ENCODE measurements around the gene PCDHGC4. TPM values are rescaled to one million over a fixed set of nuclear protein-coding genes. Genes with fewer than 3 reads are reported as not detected.

PCDHGC4 gene
- total RNA-seq, 1 donor from 2014 or later, result 59.3 TPM

GRCh38 chr5:141490771-141491170 is 5.9 kb downstream of the PCDHGC4 start:
- H3K36me3 ChIP-seq, result peaks cover 13 to 24% of the 10 kb centered on the region in 2 donors
- intact Hi-C loops (cut with DNase I), result no loop called here
- H3K4me1 ChIP-seq, result peaks cover 7 to 16% of the 10 kb centered on the region in 2 donors
- H3K27ac ChIP-seq, result no peak overlapping the region
- H3K9me3 ChIP-seq, result no peaks in the 10 kb centered on the region
- no peaks in the 10 kb centered on the region for H3K27me3 ChIP-seq
- no peak for DNase-seq (ENCODE audit: low spot score in 2 of 2)
- no peak overlapping the region for H3K4me3 ChIP-seq
- no peak for TF ChIP-seq CTCF (IDR thresholded peaks at IDR 0.05)

DNA sequence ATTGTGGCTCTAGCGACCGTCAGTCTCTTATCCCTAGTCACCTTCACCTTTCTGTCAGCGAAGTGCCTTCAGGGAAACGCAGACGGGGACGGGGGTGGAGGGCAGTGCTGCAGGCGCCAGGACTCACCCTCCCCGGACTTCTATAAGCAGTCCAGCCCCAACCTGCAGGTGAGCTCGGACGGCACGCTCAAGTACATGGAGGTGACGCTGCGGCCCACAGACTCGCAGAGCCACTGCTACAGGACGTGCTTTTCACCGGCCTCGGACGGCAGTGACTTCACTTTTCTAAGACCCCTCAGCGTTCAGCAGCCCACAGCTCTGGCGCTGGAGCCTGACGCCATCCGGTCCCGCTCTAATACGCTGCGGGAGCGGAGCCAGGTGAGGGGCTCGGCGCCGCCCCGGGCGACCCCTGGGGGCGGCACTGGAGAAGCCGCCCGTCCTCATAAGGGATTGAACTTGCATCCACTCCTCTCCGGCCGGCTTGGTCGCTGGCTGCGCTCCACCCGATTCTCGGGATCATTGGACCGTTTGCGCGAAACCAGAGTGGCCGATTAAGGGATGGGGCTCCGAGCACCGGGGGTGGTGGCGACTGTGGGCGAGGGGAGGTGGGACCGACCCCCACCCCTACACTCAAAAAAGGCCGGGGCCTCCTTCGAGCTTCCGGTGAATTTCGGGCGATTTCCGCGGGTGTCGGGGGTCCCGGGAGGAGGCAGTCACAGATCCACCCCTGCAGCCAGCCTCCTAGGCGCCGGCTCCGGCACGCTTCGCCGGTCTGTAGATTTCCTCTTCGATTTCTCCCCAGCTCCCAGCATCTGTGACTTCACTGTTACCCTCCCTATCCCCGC is 6.7 kb downstream of the PCDHGC4 start:
- Histone ChIP-seq H3K4me3 (peak overlapping the region in 1 of 2 donors; percentile 13), H3K36me3 (peaks cover 11 to 31% of the 10 kb centered on the region in 2 donors), H3K27me3 (no peaks in the 10 kb centered on the region), H3K4me1 (peaks cover 7 to 16% of the 10 kb centered on the region in 2 donors), H3K27ac (no peak overlapping the region), H3K9me3 (no peaks in the 10 kb centered on the region)
- intact Hi-C loops (cut with DNase I), result loop anchor here (2.0 kb wide), 1 partner anchor 15 kb away; no protein-coding TSS in a partner anchor
- no peak for DNase-seq (ENCODE audit: low spot score in 2 of 2)
- no peak for TF ChIP-seq CTCF (IDR thresholded peaks at IDR 0.05)

GRCh38 chr5:141492168-141492885 is 7.5 kb downstream of the PCDHGC4 start:
- no peak for TF ChIP-seq CTCF (IDR thresholded peaks at IDR 0.05)
- intact Hi-C loops (cut with DNase I), result loop anchor here (2.0 kb wide), 1 partner anchor 14 kb away; no protein-coding TSS in a partner anchor
- H3K27me3 ChIP-seq, result no peaks in the 10 kb centered on the region
- H3K4me1 ChIP-seq, result peaks cover 7 to 16% of the 10 kb centered on the region in 2 donors
- H3K27ac ChIP-seq, result no peak overlapping the region
- H3K4me3 ChIP-seq, result peak overlapping the region in 1 of 2 donors; percentile 13
- DNase-seq (ENCODE audit: low spot score in 2 of 2), result no peak
- peaks cover 7 to 27% of the 10 kb centered on the region in 2 donors for H3K36me3 ChIP-seq
- H3K9me3 ChIP-seq, result no peaks in the 10 kb centered on the region

DNA sequence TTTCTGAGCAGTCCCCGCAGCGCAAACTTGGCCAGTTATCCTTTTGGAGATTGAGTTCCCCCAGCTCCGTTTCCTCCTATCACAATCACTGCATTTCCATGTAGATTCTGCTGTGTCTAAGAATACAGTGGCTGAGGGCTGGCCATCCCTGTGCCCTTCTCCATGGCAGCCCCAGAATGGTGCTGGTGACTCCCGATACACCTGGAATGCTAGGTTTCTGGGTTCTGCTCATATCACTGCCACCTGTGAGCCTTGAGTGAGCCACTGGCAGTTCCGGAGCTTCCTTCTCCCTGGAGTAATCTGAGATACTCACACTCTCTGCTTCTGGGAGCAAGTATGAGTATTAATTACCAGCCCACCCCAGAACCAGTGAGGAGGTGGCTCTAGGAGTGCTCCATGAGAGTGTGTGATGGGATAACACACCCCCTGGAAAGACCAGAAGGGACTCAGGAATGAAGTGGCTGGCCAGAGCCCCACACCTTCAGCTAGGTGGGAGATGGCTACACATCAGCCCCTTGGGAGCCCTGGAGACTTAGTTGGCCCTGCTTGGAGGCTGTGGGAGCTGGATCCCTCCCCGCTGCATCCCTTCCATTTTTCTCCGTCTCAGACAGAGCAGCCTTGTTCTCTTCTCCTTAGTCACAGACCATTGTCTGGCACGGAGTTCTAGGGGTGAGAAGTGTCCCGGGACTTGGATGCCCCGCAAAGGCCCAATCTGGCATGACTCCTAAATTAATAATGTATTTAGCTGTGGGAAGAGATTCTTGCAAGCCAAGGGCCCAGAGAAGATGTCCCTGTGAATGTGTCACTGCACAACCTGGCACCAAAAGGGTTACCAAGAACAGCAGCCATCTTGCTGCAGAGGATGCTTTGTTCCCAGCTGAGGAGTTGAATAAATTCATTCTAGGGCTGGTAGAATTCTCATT is 8.9 kb downstream of the PCDHGC4 start:
- Histone ChIP-seq H3K4me3 (peak overlapping the region in 1 of 2 donors; percentile 20), H3K27ac (peak overlapping the region; percentile 19 to 39), H3K9me3 (no peaks in the 10 kb centered on the region), H3K27me3 (no peaks in the 10 kb centered on the region), H3K36me3 (peaks cover 7 to 27% of the 10 kb centered on the region in 2 donors), H3K4me1 (peaks cover 7 to 15% of the 10 kb centered on the region in 2 donors)
- intact Hi-C loops (cut with DNase I), result loop anchor here (2.0 kb wide), 1 partner anchor 13 kb away; no protein-coding TSS in a partner anchor
- no peak for TF ChIP-seq CTCF (IDR thresholded peaks at IDR 0.05)
- DNase-seq (ENCODE audit: low spot score in 2 of 2), result peak in 1 of 2 donors; percentile 60

Measured in ascending aorta (tissue), 2 donors.